GM12865 (cell line): ENCODE measurements around the gene PRR19.
A peak's percentile ranks its signal among the peaks of the same experiment; 100 is the strongest.

Source experiments
- DNase-seq: peaks from one replicate; pipeline ENCODE4 v3.0.0; 2010; ENCODE audit warnings: low read depth
- H3K4me3 ChIP-seq: 2 replicates; pipeline ENCODE4 v1.5.1; 2011; ENCODE audit warnings: mild to moderate bottlenecking, low read depth, low read length, control low read depth
- CTCF ChIP-seq: IDR thresholded peaks from 2 replicates; pipeline ENCODE4 v1.5.1; 2011; ENCODE audit warnings: low read length, control low read depth, low read depth, inconsistent platforms; ENCODE audit not compliant: insufficient read depth; ENCODE audit errors: missing control alignments

PRR19 gene

DNA sequence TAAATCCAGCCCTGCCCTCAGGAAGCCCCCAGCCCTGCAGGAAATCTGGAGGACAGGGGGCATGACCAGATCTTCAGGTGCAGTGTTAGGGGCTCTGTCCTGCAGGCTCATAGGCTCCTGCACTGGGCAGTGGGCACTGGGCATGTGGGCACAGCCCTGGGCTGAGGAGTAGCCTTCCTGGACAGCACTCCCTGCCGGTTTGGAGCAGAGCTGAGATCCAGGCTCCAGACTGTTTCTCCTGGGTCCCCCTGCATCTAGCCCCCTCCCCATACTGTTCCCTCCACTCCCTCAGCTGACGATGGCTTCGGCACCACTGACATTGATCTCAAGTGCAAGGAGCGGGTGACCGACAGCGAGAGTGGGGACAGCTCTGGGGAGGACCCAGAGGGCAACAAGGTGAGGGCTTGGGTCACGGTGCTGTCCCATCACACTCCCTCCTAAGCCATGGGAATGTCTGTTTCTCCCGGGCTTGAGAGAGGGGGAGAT lies 12.3 kb upstream of the PRR19 start:
- DNase-seq, result no peak
- TF ChIP-seq CTCF, result no peak
- H3K4me3 ChIP-seq, result no peak overlapping the region

DNA sequence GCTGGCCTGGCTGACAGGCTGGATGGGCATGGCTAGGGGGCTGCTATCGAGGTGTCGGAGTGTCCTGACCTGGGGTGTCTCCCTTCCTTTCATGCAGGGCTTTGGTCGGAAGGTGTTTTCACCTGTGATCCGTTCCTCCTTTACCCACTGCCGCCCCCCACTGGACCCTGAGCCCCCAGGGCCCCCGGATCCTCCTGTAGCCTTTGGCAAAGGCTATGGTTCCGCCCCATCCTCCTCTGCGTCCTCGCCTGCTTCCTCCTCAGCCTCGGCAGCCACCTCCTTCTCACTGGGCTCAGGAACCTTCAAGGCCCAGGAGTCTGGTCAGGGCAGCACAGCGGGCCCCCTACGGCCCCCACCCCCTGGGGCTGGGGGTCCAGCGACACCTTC lies 11.8 kb upstream of the PRR19 start:
- H3K4me3 ChIP-seq, result no peak overlapping the region
- TF ChIP-seq CTCF, result no peak
- DNase-seq, result no peak

DNA sequence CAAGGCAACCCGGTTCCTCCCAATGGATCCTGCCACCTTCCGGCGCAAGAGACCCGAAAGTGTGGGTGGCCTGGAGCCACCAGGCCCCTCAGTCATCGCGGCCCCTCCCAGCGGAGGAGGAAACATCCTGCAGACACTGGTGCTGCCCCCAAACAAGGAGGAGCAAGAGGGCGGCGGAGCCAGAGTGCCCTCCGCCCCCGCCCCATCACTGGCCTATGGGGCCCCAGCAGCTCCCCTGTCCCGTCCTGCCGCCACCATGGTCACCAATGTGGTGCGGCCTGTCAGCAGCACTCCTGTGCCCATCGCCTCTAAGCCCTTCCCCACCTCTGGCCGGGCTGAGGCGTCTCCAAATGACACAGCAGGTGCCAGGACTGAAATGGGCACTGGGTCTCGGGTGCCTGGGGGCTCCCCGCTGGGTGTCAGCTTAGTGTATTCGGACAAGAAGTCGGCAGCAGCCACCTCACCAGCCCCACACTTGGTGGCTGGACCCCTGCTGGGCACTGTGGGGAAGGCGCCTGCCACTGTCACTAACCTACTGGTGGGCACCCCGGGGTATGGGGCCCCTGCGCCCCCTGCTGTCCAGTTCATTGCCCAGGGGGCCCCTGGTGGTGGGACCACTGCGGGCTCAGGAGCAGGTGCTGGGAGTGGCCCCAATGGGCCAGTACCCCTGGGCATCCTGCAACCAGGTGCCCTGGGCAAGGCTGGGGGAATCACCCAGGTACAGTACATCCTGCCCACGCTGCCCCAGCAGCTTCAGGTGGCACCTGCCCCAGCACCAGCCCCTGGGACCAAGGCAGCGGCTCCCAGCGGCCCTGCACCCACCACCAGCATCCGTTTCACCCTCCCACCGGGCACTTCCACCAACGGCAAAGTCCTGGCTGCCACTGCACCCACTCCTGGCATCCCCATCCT lies 11.2 kb upstream of the PRR19 start:
- H3K4me3 ChIP-seq, result no peak overlapping the region
- DNase-seq, result peak; percentile 70
- peak; percentile 58 for TF ChIP-seq CTCF

DNA sequence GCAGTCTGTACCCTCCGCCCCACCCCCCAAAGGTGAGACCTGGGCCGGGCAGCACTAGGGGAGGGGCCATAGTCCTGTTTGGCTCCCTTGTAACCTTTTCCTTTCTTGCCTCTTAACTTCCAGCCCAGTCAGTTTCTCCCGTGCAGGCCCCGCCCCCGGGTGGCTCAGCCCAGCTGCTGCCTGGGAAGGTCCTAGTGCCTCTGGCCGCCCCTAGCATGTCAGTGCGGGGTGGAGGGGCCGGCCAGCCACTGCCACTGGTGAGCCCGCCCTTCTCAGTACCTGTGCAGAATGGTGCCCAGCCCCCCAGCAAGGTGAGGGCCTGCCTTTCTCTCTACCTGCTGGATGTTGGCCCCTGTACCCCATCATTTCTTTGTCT lies 10.5 kb upstream of the PRR19 start:
- H3K4me3 ChIP-seq, result no peak overlapping the region
- no peak for DNase-seq
- TF ChIP-seq CTCF, result no peak

DNA sequence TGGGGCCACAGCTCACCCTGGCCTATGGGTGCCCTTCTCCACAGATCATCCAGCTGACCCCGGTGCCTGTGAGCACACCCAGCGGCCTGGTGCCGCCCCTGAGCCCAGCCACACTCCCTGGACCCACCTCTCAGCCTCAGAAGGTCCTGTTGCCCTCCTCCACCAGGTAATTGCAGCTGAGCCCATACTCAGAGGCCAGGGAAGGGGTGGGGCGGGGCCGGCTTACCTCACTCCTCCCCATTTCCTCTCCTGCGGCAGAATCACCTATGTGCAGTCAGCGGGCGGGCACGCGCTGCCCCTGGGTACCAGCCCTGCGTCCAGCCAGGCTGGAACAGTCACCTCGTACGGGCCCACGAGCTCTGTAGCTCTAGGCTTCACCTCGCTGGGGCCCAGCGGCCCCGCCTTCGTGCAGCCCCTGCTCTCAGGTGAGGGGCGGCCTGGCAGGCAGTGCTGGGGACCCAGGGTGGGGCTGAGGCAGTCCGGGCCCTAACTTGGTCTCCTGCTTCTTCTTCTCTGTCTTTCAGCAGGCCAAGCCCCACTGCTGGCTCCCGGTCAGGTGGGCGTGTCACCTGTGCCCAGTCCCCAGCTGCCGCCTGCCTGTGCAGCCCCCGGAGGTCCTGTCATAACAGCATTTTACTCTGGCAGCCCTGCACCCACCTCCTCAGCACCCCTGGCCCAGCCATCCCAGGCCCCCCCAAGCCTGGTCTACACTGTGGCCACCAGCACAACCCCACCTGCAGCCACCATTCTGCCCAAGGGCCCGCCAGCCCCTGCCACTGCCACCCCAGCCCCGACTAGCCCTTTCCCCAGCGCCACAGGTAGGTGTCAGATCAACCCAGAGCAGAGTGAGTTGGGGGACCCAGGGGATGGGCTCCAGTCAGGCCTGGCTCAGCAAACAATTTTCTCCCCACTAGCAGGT lies 9.6 kb upstream of the PRR19 start:
- H3K4me3 ChIP-seq, result no peak overlapping the region
- TF ChIP-seq CTCF, result no peak
- DNase-seq, result no peak

GRCh38 chr19:42292963-42293362 lies 9.0 kb upstream of the PRR19 start:
- no peak for TF ChIP-seq CTCF
- DNase-seq, result no peak
- H3K4me3 ChIP-seq, result no peak overlapping the region
